Smooth muscle cell of trachea (primary cell): ENCODE results near the gene BFSP1. TPM values are rescaled to one million over a fixed set of nuclear protein-coding genes. Genes with fewer than 3 reads are reported as not detected.

Source experiments
- total RNA-seq: library from RNA; depleted of rRNA; stranded (reverse); fragments of >200 nt; gene quantifications from 2 replicates; pipeline ENCODE4 v1.2.1, GENCODE V29; 2014

Gene BFSP1
- total RNA-seq, result 1.8 and 2.3 TPM in 2 replicates

DNA sequence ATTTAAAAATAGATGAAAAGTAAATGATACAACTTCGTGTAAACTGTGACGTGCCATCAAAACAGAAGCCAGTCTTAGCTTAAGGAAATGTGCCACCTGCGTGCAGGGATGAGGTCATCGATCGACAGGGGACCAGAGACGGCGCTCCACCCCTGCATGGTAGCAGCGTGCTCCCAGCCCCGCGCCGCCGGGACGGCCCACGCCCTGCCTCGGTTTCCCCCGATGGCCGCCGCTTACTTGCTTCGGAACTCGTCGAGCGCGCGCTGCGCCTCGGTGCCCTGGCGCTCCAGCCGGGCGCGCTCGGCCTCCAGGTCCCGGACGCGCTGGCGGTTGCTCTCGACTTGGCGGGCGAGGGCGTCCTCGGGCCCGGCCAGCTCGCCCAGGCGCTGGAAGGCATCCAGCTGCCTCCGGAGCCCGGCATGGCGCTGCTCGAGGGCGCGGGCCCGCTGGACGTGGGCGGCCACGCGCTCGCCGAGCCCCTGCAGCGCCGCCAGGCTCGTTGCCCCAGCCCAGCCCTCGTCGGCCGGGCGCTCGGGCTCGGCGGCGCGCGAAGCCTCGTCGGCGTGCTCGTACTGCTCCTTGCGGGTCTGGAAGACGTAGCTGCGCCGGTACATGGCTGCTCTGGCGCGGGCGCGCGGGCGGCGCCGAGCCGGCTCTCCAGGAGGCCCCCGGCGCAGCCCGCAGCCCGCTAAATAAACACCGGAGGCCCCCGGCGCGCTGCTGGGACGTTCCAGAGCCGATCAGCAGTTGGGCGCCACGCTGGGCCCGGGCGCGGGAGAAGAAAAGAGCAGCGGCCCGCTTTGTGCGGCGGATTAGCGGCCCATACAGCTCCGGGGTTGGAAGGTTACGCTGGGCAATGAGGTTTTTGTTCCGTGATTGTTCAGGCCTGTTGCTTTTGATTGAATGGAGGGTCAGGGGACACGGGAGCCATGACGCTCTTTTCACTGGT, at the start of gene BFSP1:
BFSP1 (minus strand) TSS at position 664 of the 949 bp plus-strand sequence; CDS start at position 614, 50 bp downstream.

DNA sequence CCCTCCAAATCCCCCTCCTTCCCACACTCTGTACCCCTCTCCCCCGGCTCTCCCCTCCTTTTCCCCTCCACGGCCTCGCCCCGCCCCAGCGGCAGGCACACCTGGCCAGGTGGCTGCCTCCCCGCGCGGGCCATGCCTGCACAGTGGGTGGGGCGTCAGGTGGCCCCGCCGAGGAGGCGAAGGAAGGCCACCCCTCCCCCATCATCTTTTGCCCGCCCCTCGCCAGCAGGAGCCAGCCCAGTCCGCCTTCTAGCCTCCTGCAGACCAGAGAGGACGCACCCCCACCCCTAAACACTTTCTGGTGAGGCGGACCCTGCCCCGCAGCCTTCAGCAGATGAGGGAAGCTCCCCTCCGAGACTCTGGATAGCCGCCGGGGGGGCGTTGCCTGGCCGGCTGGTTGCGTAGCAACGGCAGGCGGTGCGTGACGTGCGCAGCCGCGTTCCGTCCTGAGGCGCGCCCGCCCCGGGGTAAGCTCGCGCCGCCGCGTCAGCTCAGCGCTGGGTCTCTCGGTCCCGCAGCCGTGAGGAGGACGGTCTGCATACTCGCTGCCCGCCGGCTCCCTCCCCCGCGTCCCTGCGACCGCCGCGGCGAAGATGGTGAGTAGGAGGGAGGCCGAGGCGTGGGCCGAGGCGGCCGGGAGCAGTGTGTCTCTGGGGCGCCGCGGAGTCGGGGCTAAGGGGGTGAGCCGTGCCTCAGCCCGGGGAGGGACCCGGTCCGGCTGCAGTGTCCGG, 38.6 kb upstream of the BFSP1 start, which contains the start of gene DSTN:
DSTN (plus strand) TSS at position 460 of the 731 bp plus-strand sequence; CDS start at position 594, 134 bp downstream.

Other genes starting within 250 kb of the BFSP1 start
- gene DSTN, start 38.7 kb upstream of the BFSP1 start, total RNA-seq, result 219 and 323 TPM in 2 replicates
- gene RRBP1, start 150.9 kb upstream of the BFSP1 start, total RNA-seq, result 303 and 377 TPM in 2 replicates
- not detected in 2 replicates for gene BANF2, start 168.6 kb upstream of the BFSP1 start, total RNA-seq